BLaER1 treated with 17β-estradiol and CSF1 and Interleukin-3, amounts not matched to agents 10 nM and 100 nM (cell line): ENCODE results near the gene HMGCL.
A peak's percentile ranks its signal among the peaks of the same experiment; 100 is the strongest.

Source experiments
- H3K27ac ChIP-seq, 11 experiments: shearing (Covaris generic); formaldehyde crosslinking; 2 replicates each; pipeline ENCODE4 v1.8.1; 2022
- H3K27me3 ChIP-seq, 11 experiments: shearing (Covaris generic); formaldehyde crosslinking; 2 replicates each; pipeline ENCODE4 v1.8.1; 2022
- H3K36me3 ChIP-seq, 11 experiments: shearing (Covaris generic); formaldehyde crosslinking; 2 replicates each; pipeline ENCODE4 v1.8.1; 2022
- H3K4me1 ChIP-seq, 10 experiments: shearing (Covaris generic); formaldehyde crosslinking; 2 replicates each; pipeline ENCODE4 v1.8.1; 2022
- H3K4me2 ChIP-seq, 11 experiments: shearing (Covaris generic); formaldehyde crosslinking; 2 replicates each; pipeline ENCODE4 v1.8.1; 2022
- H3K4me3 ChIP-seq, 10 experiments: shearing (Covaris generic); formaldehyde crosslinking; 2 replicates each; pipeline ENCODE4 v1.8.1; 2022
- H3K9ac ChIP-seq, 11 experiments: shearing (Covaris generic); formaldehyde crosslinking; 2 replicates each; pipeline ENCODE4 v1.8.1; 2022
- H3K9me3 ChIP-seq, 11 experiments: shearing (Covaris generic); formaldehyde crosslinking; replicated peaks in 1 of 11; 2 replicates each; pipeline ENCODE4 v1.8.1; 2022
- H4K20me1 ChIP-seq, 11 experiments: shearing (Covaris generic); formaldehyde crosslinking; 2 replicates each; pipeline ENCODE4 v1.8.1; 2022
- Cebpa-rat ChIP-seq, 11 experiments: shearing (Covaris generic); IDR thresholded peaks; 2 replicates each; pipeline ENCODE4 v1.8.1; 2022

Gene HMGCL

GRCh38 chr1:23793861-23794731 is 31.1 kb downstream of the HMGCL start:
- H3K4me3 ChIP-seq = no peak overlapping the region
- peaks cover 27 to 48% (median 37%) of the 10 kb centered on the region in 10 experiments for H3K4me1 ChIP-seq
- peak overlapping the region in 4 of 11 experiments; percentile 21 to 32 (median 24); a peak in 1 of 22 replicates for H3K27ac ChIP-seq
- no peaks in the 10 kb centered on the region for H3K27me3 ChIP-seq
- H3K36me3 ChIP-seq = peaks cover 47 to 63% (median 57%) of the 10 kb centered on the region in 11 experiments
- TF ChIP-seq Cebpa-rat (IDR thresholded peaks at IDR 0.05) = no peak
- no peaks in the 10 kb centered on the region for H3K9me3 ChIP-seq
- peak overlapping the region in 9 of 11 experiments; percentile 81 to 99 (median 92); a peak in 11 of 22 replicates for H3K4me2 ChIP-seq
- peak overlapping the region in 9 of 11 experiments; percentile 68 to 91 (median 86); a peak in 11 of 22 replicates for H3K9ac ChIP-seq
- H4K20me1 ChIP-seq = peaks cover 0 to 58% (median 15%) of the 10 kb centered on the region in 11 experiments; a peak in 16 of 22 replicates

- Histone ChIP-seq H3K4me1 (peaks cover 23 to 51% (median 31%) of the 10 kb centered on the region in 10 experiments), H3K9ac (peak overlapping the region; percentile 30 to 91 (median 85); a peak in 20 of 22 replicates), H3K4me2 (peak overlapping the region; percentile 81 to 99 (median 92)), H3K36me3 (peaks cover 51 to 62% (median 58%) of the 10 kb centered on the region in 11 experiments), H3K4me3 (peak overlapping the region in 3 of 10 experiments; percentile 11 to 94 (median 82); a peak in 4 of 20 replicates), H4K20me1 (peaks cover 0 to 52% (median 15%) of the 10 kb centered on the region in 11 experiments; a peak in 16 of 22 replicates), H3K9me3 (no peaks in the 10 kb centered on the region), H3K27ac (peak overlapping the region in 8 of 11 experiments; percentile 8 to 32 (median 22); a peak in 10 of 22 replicates), H3K27me3 (no peaks in the 10 kb centered on the region)
- no peak for TF ChIP-seq Cebpa-rat (IDR thresholded peaks at IDR 0.05)
Observed at GRCh38 chr1:23793018-23793781, 32.0 kb downstream of the HMGCL start.

- Histone ChIP-seq H3K9me3 (no peaks in the 10 kb centered on the region), H3K4me1 (peaks cover 23 to 51% (median 31%) of the 10 kb centered on the region in 10 experiments), H3K27ac (peak overlapping the region in 10 of 11 experiments; percentile 30 to 82 (median 74); a peak in 13 of 22 replicates), H3K27me3 (no peaks in the 10 kb centered on the region), H4K20me1 (peaks cover 0 to 45% (median 15%) of the 10 kb centered on the region in 11 experiments; a peak in 16 of 22 replicates), H3K4me2 (peak overlapping the region; percentile 81 to 99 (median 92)), H3K36me3 (peaks cover 51 to 62% (median 58%) of the 10 kb centered on the region in 11 experiments), H3K9ac (peak overlapping the region; percentile 79 to 91 (median 86)), H3K4me3 (peak overlapping the region; percentile 77 to 95 (median 92))
- no peak for TF ChIP-seq Cebpa-rat (IDR thresholded peaks at IDR 0.05)
Observed at GRCh38 chr1:23792151-23792945, 32.9 kb downstream of the HMGCL start.

GRCh38 chr1:23791516-23792047 is 33.6 kb downstream of the HMGCL start:
- Histone ChIP-seq H4K20me1 (peaks cover 0 to 39% (median 15%) of the 10 kb centered on the region in 11 experiments; a peak in 16 of 22 replicates), H3K9me3 (no peaks in the 10 kb centered on the region), H3K4me2 (peak overlapping the region; percentile 81 to 99 (median 92)), H3K36me3 (peaks cover 51 to 62% (median 58%) of the 10 kb centered on the region in 11 experiments), H3K9ac (peak overlapping the region; percentile 79 to 91 (median 86)), H3K27ac (peak overlapping the region; percentile 30 to 82 (median 76)), H3K4me1 (peaks cover 23 to 51% (median 31%) of the 10 kb centered on the region in 10 experiments), H3K27me3 (no peaks in the 10 kb centered on the region), H3K4me3 (peak overlapping the region; percentile 77 to 95 (median 92))
- TF ChIP-seq Cebpa-rat (IDR thresholded peaks at IDR 0.05) = no peak

GRCh38 chr1:23790696-23791515 is 34.3 kb downstream of the HMGCL start, which contains the start of gene LYPLA2:
Gene LYPLA2 (plus strand): TSS chr1:23791145. CDS start chr1:23792683, 1,538 bp downstream.
- Histone ChIP-seq H3K4me3 (peak within 1 kb of the TSS; percentile 77 to 95 (median 92)), H3K4me2 (peak within 1 kb of the TSS; percentile 81 to 99 (median 92)), H3K27me3 (no peaks in the 10 kb centered on the region), H3K4me1 (peaks cover 23 to 54% (median 31%) of the 10 kb centered on the region in 10 experiments), H3K27ac (peak within 1 kb of the TSS; percentile 30 to 82 (median 76)), H3K9me3 (no peaks in the 10 kb centered on the region), H3K9ac (peak within 1 kb of the TSS; percentile 79 to 91 (median 86)), H4K20me1 (peaks cover 0 to 37% (median 15%) of the 10 kb centered on the region in 11 experiments; a peak in 16 of 22 replicates), H3K36me3 (peaks cover 52 to 63% (median 60%) of the 10 kb centered on the region in 11 experiments)
- TF ChIP-seq Cebpa-rat (IDR thresholded peaks at IDR 0.05) = no peak

GRCh38 chr1:23788695-23789094 is 36.5 kb downstream of the HMGCL start:
- Histone ChIP-seq H3K4me2 (peak overlapping the region in 2 of 11 experiments; percentile 86 to 99; a peak in 2 of 22 replicates), H3K36me3 (peaks cover 47 to 67% (median 65%) of the 10 kb centered on the region in 11 experiments), H3K9ac (no peak overlapping the region), H3K4me1 (peaks cover 23 to 70% (median 30%) of the 10 kb centered on the region in 10 experiments), H3K9me3 (no peaks in the 10 kb centered on the region), H3K4me3 (no peak overlapping the region), H3K27ac (0 out of 22 replicates have a peak overlapping the region, but pooled peaks of 1 of the 11 experiments have one; percentile 66), H4K20me1 (peaks cover 0 to 40% (median 17%) of the 10 kb centered on the region in 11 experiments; a peak in 16 of 22 replicates), H3K27me3 (no peaks in the 10 kb centered on the region)
- no peak for TF ChIP-seq Cebpa-rat (IDR thresholded peaks at IDR 0.05)

GRCh38 chr1:23787701-23788100 is 37.5 kb downstream of the HMGCL start:
- TF ChIP-seq Cebpa-rat (IDR thresholded peaks at IDR 0.05) = no peak
- no peaks in the 10 kb centered on the region for H3K27me3 ChIP-seq
- H3K9me3 ChIP-seq = no peaks in the 10 kb centered on the region
- peaks cover 0 to 37% (median 7%) of the 10 kb centered on the region in 11 experiments; a peak in 14 of 22 replicates for H4K20me1 ChIP-seq
- no peak overlapping the region for H3K27ac ChIP-seq
- H3K4me1 ChIP-seq = peaks cover 13 to 64% (median 20%) of the 10 kb centered on the region in 10 experiments
- no peak overlapping the region for H3K4me3 ChIP-seq
- H3K36me3 ChIP-seq = peaks cover 43 to 67% (median 63%) of the 10 kb centered on the region in 11 experiments
- H3K9ac ChIP-seq = no peak overlapping the region; a peak in 1 of 22 replicates
- H3K4me2 ChIP-seq = no peak overlapping the region
